HG03457 (cell line): ENCODE results near the gene MYL11.
"Not testable (repeated sequence)": the region's sequence is repeated elsewhere in the genome, so short reads cannot be mapped to it uniquely, and the experiment has no call there.

Experiments used
- ATAC-seq: cut with Tn5 transposase; IDR thresholded peaks from one replicate; pipeline ENCODE4 v1.9.1; 2021; ENCODE audit warnings: moderate number of reproducible peaks; ENCODE audit not compliant: unreplicated experiment

MYL11 gene

GRCh38 chr16:30374538-30374937, at the start of gene MYL11:
Gene MYL11 (plus strand): TSS chr16:30374802. CDS start chr16:30374858, 56 bp downstream.
- no peak for ATAC-seq

GRCh38 chr16:30334473-30334989, 40.1 kb upstream of the MYL11 start:
- ATAC-seq, result peak; percentile 53

- peak; percentile 57 for ATAC-seq
Observed at GRCh38 chr16:30335028-30335597, 39.5 kb upstream of the MYL11 start.

- ATAC-seq, result peak; percentile 33
Observed at GRCh38 chr16:30335598-30336474, 38.8 kb upstream of the MYL11 start.

GRCh38 chr16:30337964-30338357, 36.6 kb upstream of the MYL11 start:
- ATAC-seq, result not testable (repeated sequence)

GRCh38 chr16:30338715-30339114, 35.9 kb upstream of the MYL11 start:
- ATAC-seq, result not testable (repeated sequence)

GRCh38 chr16:30340621-30341020, 34.0 kb upstream of the MYL11 start:
- ATAC-seq, result no peak

- not testable (repeated sequence) for ATAC-seq
Observed at GRCh38 chr16:30341971-30342370, 32.6 kb upstream of the MYL11 start.

- ATAC-seq, result no peak
Observed at GRCh38 chr16:30342751-30343490, 31.7 kb upstream of the MYL11 start.

- ATAC-seq, result not testable (repeated sequence)
Observed at GRCh38 chr16:30343491-30343820, 31.1 kb upstream of the MYL11 start.

GRCh38 chr16:30346286-30346685, 28.3 kb upstream of the MYL11 start:
- no peak for ATAC-seq

GRCh38 chr16:30348113-30348512, 26.5 kb upstream of the MYL11 start:
- ATAC-seq, result no peak

- ATAC-seq, result no peak
Observed at GRCh38 chr16:30348929-30349328, 25.7 kb upstream of the MYL11 start.

GRCh38 chr16:30349675-30350074, 24.9 kb upstream of the MYL11 start:
- ATAC-seq, result no peak

- ATAC-seq, result no peak
Observed at GRCh38 chr16:30350134-30350871, 24.3 kb upstream of the MYL11 start.

GRCh38 chr16:30351001-30351441, 23.6 kb upstream of the MYL11 start:
- ATAC-seq, result no peak

GRCh38 chr16:30351586-30352419, 22.8 kb upstream of the MYL11 start:
- ATAC-seq, result no peak

- no peak for ATAC-seq
Observed at GRCh38 chr16:30352488-30353401, 21.9 kb upstream of the MYL11 start.
